Neural cell (in vitro differentiated cells): ENCODE measurements around the gene STMP1. TPM values are rescaled to one million over a fixed set of nuclear protein-coding genes. Genes with fewer than 3 reads are reported as not detected.

Experiments used
- H2AFZ ChIP-seq: fragments of 200-600, 300-800 bp; sonication (generic), shearing (Covaris generic); 2 replicates; pipeline ENCODE4 v1.6.0; 2014; ENCODE audit warnings: low read depth, mild to moderate bottlenecking, antibody characterized with exemption, low read length, moderate library complexity
- H3F3A ChIP-seq: fragments of 200-600 bp; shearing (Covaris generic); 2 replicates; pipeline ENCODE4 v1.6.1; 2016; ENCODE audit warnings: mild to moderate bottlenecking, moderate library complexity, mixed read lengths, antibody characterized with exemption, low read length; ENCODE audit not compliant: insufficient read depth, poor library complexity, severe bottlenecking
- H3K27ac ChIP-seq: fragments of 200-600, 300-800 bp; sonication (generic), shearing (Covaris generic); 2 replicates; pipeline ENCODE4 v1.5.1; 2014; ENCODE audit warnings: mild to moderate bottlenecking, low read length, moderate library complexity
- H3K27me3 ChIP-seq: fragments of 300-800, 200-600 bp; sonication (generic), shearing (Covaris generic); 2 replicates; pipeline ENCODE4 v1.6.0; 2014; ENCODE audit warnings: mild to moderate bottlenecking, low read depth, low read length, moderate library complexity; ENCODE audit not compliant: insufficient read depth
- H3K36me3 ChIP-seq: fragments of 300-800, 200-600 bp; sonication (generic), shearing (Covaris generic); 2 replicates; pipeline ENCODE4 v1.5.1; 2014; ENCODE audit warnings: mild to moderate bottlenecking, antibody characterized with exemption, low read length, moderate library complexity; ENCODE audit not compliant: insufficient read depth
- H3K4me2 ChIP-seq: fragments of 300-800, 200-600 bp; sonication (generic), shearing (Covaris generic); 2 replicates; pipeline ENCODE4 v1.6.0; 2014; ENCODE audit warnings: mild to moderate bottlenecking, low read length
- H3K4me3 ChIP-seq: fragments of 300-800, 200-600 bp; sonication (generic), shearing (Covaris generic); 2 replicates; pipeline ENCODE4 v1.5.1; 2014; ENCODE audit warnings: mild to moderate bottlenecking, low read length, moderate library complexity
- H3K79me2 ChIP-seq: fragments of 200-600 bp; shearing (Covaris generic); replicated peaks from 2 replicates; pipeline ENCODE4 v1.6.0; 2014; ENCODE audit warnings: mild to moderate bottlenecking, low read length, moderate library complexity; ENCODE audit not compliant: insufficient read depth
- H3K9ac ChIP-seq: fragments of 300-800, 200-600 bp; sonication (generic), shearing (Covaris generic); 2 replicates; pipeline ENCODE4 v1.6.1; 2016; ENCODE audit warnings: mild to moderate bottlenecking, low read length, mixed read lengths
- H3K9me2 ChIP-seq: fragments of 200-600 bp; shearing (Covaris generic); 2 replicates; pipeline ENCODE4 v1.6.1; 2016; ENCODE audit warnings: mild to moderate bottlenecking, low read length, mixed read lengths; ENCODE audit not compliant: insufficient read depth
- H3K9me3 ChIP-seq: fragments of 200-600, 300-800 bp; sonication (generic), shearing (Covaris generic); 2 replicates; pipeline ENCODE4 v1.6.1; 2016; ENCODE audit warnings: mild to moderate bottlenecking, mixed run types, low read length, moderate library complexity, mixed read lengths
- H4K20me1 ChIP-seq: fragments of 200-600 bp; shearing (Covaris generic); 2 replicates; pipeline ENCODE4 v1.6.1; 2016; ENCODE audit warnings: mild to moderate bottlenecking, mixed run types; ENCODE audit not compliant: insufficient read depth
- CTCF ChIP-seq: fragments of 450-650 bp; IDR thresholded peaks from 2 replicates; pipeline ENCODE4 v1.5.1; 2014; ENCODE audit warnings: antibody characterized with exemption, mild to moderate bottlenecking, moderate library complexity; ENCODE audit not compliant: poor library complexity, severe bottlenecking
- EP300 ChIP-seq: fragments of 450-650 bp; conservative IDR thresholded peaks from 2 replicates; pipeline ENCODE4 v1.6.1; 2014; ENCODE audit warnings: antibody characterized with exemption, mild to moderate bottlenecking, moderate library complexity; ENCODE audit not compliant: poor library complexity, severe bottlenecking
- EZH2 ChIP-seq: fragments of 200-600, 300-800 bp; shearing (Covaris generic), sonication (generic); IDR thresholded peaks from 2 replicates; pipeline ENCODE4 v1.6.1; 2014; ENCODE audit warnings: antibody characterized with exemption, low read length, borderline replicate concordance, mild to moderate bottlenecking; ENCODE audit not compliant: insufficient read depth, poor library complexity, severe bottlenecking
- MXI1 ChIP-seq: fragments of 450-650 bp; conservative IDR thresholded peaks from 2 replicates; pipeline ENCODE4 v1.6.1; 2014; ENCODE audit warnings: antibody characterized with exemption, mild to moderate bottlenecking; ENCODE audit not compliant: poor library complexity, severe bottlenecking
- POLR2AphosphoS5 ChIP-seq: IDR thresholded peaks from 2 replicates; pipeline ENCODE4 v1.6.1; 2012
- RAD21 ChIP-seq: fragments of 450-650 bp; conservative IDR thresholded peaks from 2 replicates; pipeline ENCODE4 v1.6.1; 2014; ENCODE audit warnings: antibody characterized with exemption, mild to moderate bottlenecking, moderate library complexity
- REST ChIP-seq: IDR thresholded peaks from 2 replicates; pipeline ENCODE4 v1.6.1; 2012; ENCODE audit warnings: borderline replicate concordance
- SMC3 ChIP-seq: fragments of 450-650 bp; conservative IDR thresholded peaks from 2 replicates; pipeline ENCODE4 v1.6.1; 2014; ENCODE audit warnings: antibody characterized with exemption, mild to moderate bottlenecking, moderate library complexity; ENCODE audit not compliant: poor library complexity
- TAF1 ChIP-seq: IDR thresholded peaks from 2 replicates; pipeline ENCODE4 v1.6.1; 2012; ENCODE audit warnings: low read depth
- polyA plus RNA-seq: library from polyadenylated mRNA; depleted of rRNA; stranded (reverse); fragments of >200 nt; gene quantifications from 2 replicates; pipeline ENCODE4 v1.2.3, GENCODE V29; 2014

Gene STMP1
- polyA plus RNA-seq, 1 donor from 2014 or later: 81.6 TPM

DNA sequence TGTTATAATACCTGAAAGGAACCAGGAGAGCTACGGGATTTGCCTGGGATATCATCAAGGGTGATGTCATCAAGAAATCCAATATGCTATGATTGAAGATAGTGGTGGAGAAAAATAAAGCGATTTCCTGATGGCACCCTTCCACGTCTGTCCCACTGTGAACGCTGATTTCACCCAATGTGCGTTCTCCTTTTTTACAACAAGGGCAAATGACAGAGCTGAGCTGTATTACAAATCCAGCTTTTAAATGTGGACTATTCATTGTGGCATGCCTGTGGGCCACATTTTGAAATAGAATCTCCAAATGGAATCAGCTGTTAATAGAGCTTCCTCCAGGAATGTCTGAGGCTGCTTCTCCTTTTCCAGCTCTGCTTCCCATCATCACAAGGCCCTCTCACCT, 42.4 kb downstream of the STMP1 start:
- no peak overlapping the region for H3K27ac ChIP-seq
- no peak overlapping the region for H2AFZ ChIP-seq
- H3K79me2 ChIP-seq: no peaks in the 10 kb centered on the region
- H3K9ac ChIP-seq: no peak overlapping the region
- H3K27me3 ChIP-seq: no peaks in the 10 kb centered on the region
- H3K9me2 ChIP-seq: no peaks in the 10 kb centered on the region
- no peaks in the 10 kb centered on the region for H4K20me1 ChIP-seq
- H3K9me3 ChIP-seq: no peaks in the 10 kb centered on the region
- no peak overlapping the region for H3K4me2 ChIP-seq
- H3F3A ChIP-seq: no peaks in the 10 kb centered on the region
- TF ChIP-seq RAD21: no peak
- no peak for TF ChIP-seq SMC3
- no peak for TF ChIP-seq EP300
- no peak for TF ChIP-seq EZH2
- TF ChIP-seq TAF1: no peak
- no peak for TF ChIP-seq CTCF
- TF ChIP-seq POLR2AphosphoS5: no peak
- no peak for TF ChIP-seq MXI1
- TF ChIP-seq REST: no peak
- H3K36me3 ChIP-seq: no peaks in the 10 kb centered on the region
- H3K4me3 ChIP-seq: no peak overlapping the region

GRCh38 chr7:135706038-135706742, 43.9 kb downstream of the STMP1 start:
- H2AFZ ChIP-seq: no peak overlapping the region
- no peak overlapping the region for H3K9ac ChIP-seq
- TF ChIP-seq EZH2: no peak
- TF ChIP-seq REST: no peak
- TF ChIP-seq TAF1: no peak
- TF ChIP-seq SMC3: no peak
- TF ChIP-seq RAD21: no peak
- TF ChIP-seq EP300: no peak
- no peak for TF ChIP-seq CTCF
- TF ChIP-seq MXI1: no peak
- no peak for TF ChIP-seq POLR2AphosphoS5
- no peak overlapping the region for H3K4me2 ChIP-seq
- H3K36me3 ChIP-seq: no peaks in the 10 kb centered on the region
- H3K27me3 ChIP-seq: no peaks in the 10 kb centered on the region
- H3F3A ChIP-seq: no peaks in the 10 kb centered on the region
- no peaks in the 10 kb centered on the region for H3K9me3 ChIP-seq
- no peak overlapping the region for H3K27ac ChIP-seq
- no peaks in the 10 kb centered on the region for H3K79me2 ChIP-seq
- no peaks in the 10 kb centered on the region for H3K9me2 ChIP-seq
- H4K20me1 ChIP-seq: no peaks in the 10 kb centered on the region
- no peak overlapping the region for H3K4me3 ChIP-seq
